H1 (cell line): Measurements from ENCODE around the gene CMTR1. TPM values are rescaled to one million over a fixed set of nuclear protein-coding genes. Genes with fewer than 3 reads are reported as not detected.

Source experiments
- CTCF ChIA-PET: fragments of 300-600 bp; sonication (Branson Sonifier 250); formaldehyde crosslinking; loops from one replicate; lab custom pipeline; 2021; ENCODE audit not compliant: partially characterized antibody; lab: Charles Lee
- POLR2A ChIA-PET: fragments of 300-600 bp; sonication (Branson Sonifier 250); formaldehyde crosslinking; loops from one replicate; lab custom pipeline; 2021; ENCODE audit warnings: inconsistent platforms; ENCODE audit not compliant: partially characterized antibody; lab: Charles Lee
- DNase-seq, 2 experiments: peaks; one replicate each; pipeline versions ENCODE4 v3.0.0 to v3.0.0-alpha.2; 2010 to 2022; ENCODE audit warnings: low spot score in 2 of 2, low read depth in 1 of 2, mixed read lengths in 1 of 2
- FAIRE-seq: peaks from 2 replicates; lab custom pipeline; 2011; peaks lifted over from hg19 to GRCh38; lab: Jason Lieb, UNC
- H2AFZ ChIP-seq: 2 replicates; pipeline ENCODE4 v1.8.1; 2012; ENCODE audit warnings: low read length, inconsistent platforms
- H2AK5ac ChIP-seq: 2 replicates; pipeline ENCODE4 v1.6.1; 2013; ENCODE audit warnings: low read depth, low read length
- H2BK120ac ChIP-seq: replicated peaks from 2 replicates; pipeline ENCODE3; 2013; ENCODE audit warnings: low read depth, low read length, inconsistent platforms
- H2BK12ac ChIP-seq: 2 replicates; pipeline ENCODE4 v1.6.1; 2013; ENCODE audit warnings: low read depth, low read length
- H2BK15ac ChIP-seq: 2 replicates; pipeline ENCODE4 v1.6.1; 2013; ENCODE audit warnings: low read length
- H2BK20ac ChIP-seq: 2 replicates; pipeline ENCODE4 v1.6.1; 2013; ENCODE audit warnings: low read length
- H2BK5ac ChIP-seq: 2 replicates; pipeline ENCODE4 v1.6.1; 2013; ENCODE audit warnings: low read depth, low read length
- H3K14ac ChIP-seq: 2 replicates; pipeline ENCODE4 v1.6.1; 2013; ENCODE audit warnings: inconsistent platforms; ENCODE audit not compliant: insufficient read length
- H3K18ac ChIP-seq: 2 replicates; pipeline ENCODE4 v1.6.1; 2013; ENCODE audit warnings: low read length; ENCODE audit errors: extremely low read depth
- H3K23ac ChIP-seq: 2 replicates; pipeline ENCODE4 v1.6.1; 2013; ENCODE audit warnings: inconsistent platforms; ENCODE audit not compliant: insufficient read length
- H3K23me2 ChIP-seq: 2 replicates; pipeline ENCODE4 v1.6.1; 2013; ENCODE audit warnings: low read depth, low read length
- H3K27ac ChIP-seq: 2 replicates; pipeline ENCODE4 v1.6.1; 2011; ENCODE audit warnings: low read depth, low read length, inconsistent platforms
- H3K27me3 ChIP-seq, 4 experiments: replicated peaks in 1 of 4; 1 replicate in 1 of 4; 2 replicates in 3 of 4; pipeline versions ENCODE4 v1.6.1 to v1.8.1; 2011 to 2013; ENCODE audit warnings: low read length in 3 of 4, mild to moderate bottlenecking in 3 of 4, inconsistent platforms in 2 of 4, mixed read lengths in 2 of 4, moderate library complexity in 1 of 4; ENCODE audit not compliant: control insufficient read depth in 3 of 4, insufficient read depth in 3 of 4; ENCODE audit errors: extremely low read depth in 1 of 4
- H3K36me3 ChIP-seq, 4 experiments: 2 replicates each; pipeline versions ENCODE4 v1.6.1 to v1.8.1; 2011 to 2013; ENCODE audit warnings: mild to moderate bottlenecking in 4 of 4, low read length in 3 of 4, moderate library complexity in 2 of 4, control low read depth in 1 of 4, inconsistent platforms in 1 of 4; ENCODE audit not compliant: insufficient read depth in 4 of 4, control insufficient read depth in 2 of 4
- H3K4ac ChIP-seq: replicated peaks from 2 replicates; pipeline ENCODE3; 2013; ENCODE audit warnings: low read length, low read depth, mixed read lengths, inconsistent platforms; ENCODE audit not compliant: insufficient read length
- H3K4me1 ChIP-seq, 4 experiments: replicated peaks in 1 of 4; 1 replicate in 1 of 4; 2 replicates in 3 of 4; pipeline versions ENCODE4 v1.6.1 to v1.8.1; 2011 to 2013; ENCODE audit warnings: low read length in 3 of 4, inconsistent platforms in 2 of 4, mixed read lengths in 1 of 4; ENCODE audit not compliant: insufficient read depth in 4 of 4, control insufficient read depth in 3 of 4
- H3K4me2 ChIP-seq, 2 experiments: 2 replicates each; pipeline versions ENCODE4 v1.6.1 to v1.8.1; 2011 to 2013; ENCODE audit warnings: low read depth in 2 of 2, low read length in 2 of 2, control low read depth in 1 of 2, inconsistent platforms in 1 of 2, mild to moderate bottlenecking in 1 of 2; ENCODE audit not compliant: insufficient read depth in 1 of 2
- H3K4me3 ChIP-seq, 4 experiments: fragments of 200-600, 300-600 bp in 1 of 4; sonication (generic), shearing (Covaris generic), sonication (Bioruptor Twin) in 1 of 4; 2 replicates each; pipeline versions ENCODE4 v1.5.1 to v1.8.1; 2011 to 2016; ENCODE audit warnings: low read length in 4 of 4, low read depth in 3 of 4, control low read depth in 2 of 4, inconsistent platforms in 2 of 4, mild to moderate bottlenecking in 2 of 4, mixed read lengths in 1 of 4, moderate library complexity in 1 of 4; ENCODE audit not compliant: insufficient read depth in 2 of 4; ENCODE audit errors: extremely low read depth in 1 of 4
- H3K56ac ChIP-seq: replicated peaks from 2 replicates; pipeline ENCODE3; 2013; ENCODE audit warnings: low read depth, mild to moderate bottlenecking, mixed read lengths, low read length, inconsistent platforms; ENCODE audit not compliant: insufficient read length
- H3K79me1 ChIP-seq: 2 replicates; pipeline ENCODE4 v1.6.1; 2013; ENCODE audit warnings: low read depth, low read length, control low read depth
- H3K79me2 ChIP-seq, 2 experiments: 2 replicates each; pipeline versions ENCODE4 v1.6.1 to v1.8.1; 2012 to 2013; ENCODE audit warnings: low read length in 2 of 2, mild to moderate bottlenecking in 2 of 2, inconsistent platforms in 1 of 2; ENCODE audit not compliant: insufficient read depth in 2 of 2, control insufficient read depth in 1 of 2
- H3K9ac ChIP-seq, 4 experiments: replicated peaks in 1 of 4; 1 replicate in 1 of 4; 2 replicates in 3 of 4; pipeline versions ENCODE4 v1.6.1 to v1.8.1; 2011 to 2013; ENCODE audit warnings: low read depth in 3 of 4, low read length in 3 of 4, control low read depth in 2 of 4, mild to moderate bottlenecking in 2 of 4, moderate library complexity in 2 of 4, inconsistent platforms in 1 of 4; ENCODE audit errors: extremely low read depth in 1 of 4
- H3K9me3 ChIP-seq, 2 experiments: 2 replicates each; pipeline versions ENCODE4 v1.6.1 to v1.8.1; 2012 to 2013; ENCODE audit warnings: mild to moderate bottlenecking in 2 of 2, moderate library complexity in 2 of 2, control low read depth in 1 of 2, inconsistent platforms in 1 of 2, low read depth in 1 of 2, low read length in 1 of 2, mixed read lengths in 1 of 2; ENCODE audit not compliant: insufficient read depth in 2 of 2
- H4K20me1 ChIP-seq, 2 experiments: replicated peaks in 1 of 2; 2 replicates each; pipeline versions ENCODE3 to v1.8.1; 2011 to 2013; ENCODE audit warnings: inconsistent platforms in 2 of 2, low read length in 2 of 2, mild to moderate bottlenecking in 1 of 2; ENCODE audit not compliant: insufficient read depth in 2 of 2, control insufficient read depth in 1 of 2
- H4K5ac ChIP-seq: 2 replicates; pipeline ENCODE4 v1.6.1; 2013; ENCODE audit warnings: low read length, low read depth, mixed read lengths, inconsistent platforms; ENCODE audit not compliant: insufficient read length
- H4K8ac ChIP-seq: 2 replicates; pipeline ENCODE4 v1.8.0; 2013; ENCODE audit warnings: mild to moderate bottlenecking, moderate library complexity, low read length, inconsistent platforms; ENCODE audit not compliant: insufficient read depth; ENCODE audit errors: extremely low read depth
- H4K91ac ChIP-seq: replicated peaks from 2 replicates; pipeline ENCODE3; 2013; ENCODE audit warnings: low read length, mixed read lengths, inconsistent platforms; ENCODE audit not compliant: insufficient read length
- CTBP2 ChIP-seq: IDR thresholded peaks from 2 replicates; pipeline ENCODE4 v1.7.0; 2011; ENCODE audit warnings: borderline replicate concordance, mild to moderate bottlenecking, moderate library complexity, mixed read lengths, low read length; ENCODE audit not compliant: insufficient read depth, insufficient read length
- KDM1A ChIP-seq: fragments of 200-600, 300-600 bp; sonication (generic); IDR thresholded peaks from 2 replicates; pipeline ENCODE4 v1.7.1; 2016; ENCODE audit warnings: mild to moderate bottlenecking, low read length, borderline replicate concordance
- SRF ChIP-seq: IDR thresholded peaks from 2 replicates; pipeline ENCODE4 v1.6.1; 2011; ENCODE audit warnings: mild to moderate bottlenecking, low read depth, low read length, moderate library complexity
- WGBS, 2 experiments: shearing (Covaris generic) in 1 of 2; methylation state at CpG; one replicate each; pipeline versions ENCODE4 v1.1.6 to v1.1.7; 2013 to 2015; ENCODE audit warnings: low lambda C conversion rate in 2 of 2, mixed read lengths in 2 of 2, inconsistent platforms in 1 of 2, low coverage in 1 of 2, missing lambda C conversion rate in 1 of 2; ENCODE audit not compliant: insufficient replicate concordance in 2 of 2, insufficient coverage in 1 of 2, insufficient read length in 1 of 2; ENCODE audit errors: extremely low coverage in 1 of 2, missing lambda C conversion rate in 1 of 2; 5-methylcytosine and 5-hydroxymethylcytosine counted together
- polyA plus RNA-seq, 7 experiments: library from polyadenylated mRNA; depleted of rRNA in 3 of 7; stranded (reverse) in 5 of 7; unstranded in 2 of 7; fragments of >200 nt in 5 of 7; fragments of 200-250 nt in 2 of 7; gene quantifications; 1 replicate in 5 of 7; 2 replicates in 1 of 7; 4 replicates in 1 of 7; pipeline versions ENCODE4 v1.2.1 to v1.2.3, GENCODE V29; 2011 to 2013; ENCODE audit warnings: missing spikeins in 2 of 7, mixed read lengths in 2 of 7
- total RNA-seq: library from RNA; stranded (reverse); fragmentation: NEBNext Ultra II Directional; extraction: Animal tissue kit (Norgen Biotek cat#: 25700); gene quantifications from 2 replicates; pipeline ENCODE4 v1.2.1, GENCODE V29; 2021

Gene CMTR1
- total and polyA plus RNA-seq, 2 of the 8 experiments (the other 6 are each of a cell fraction or from before 2014, with no cell fraction given): 15.2 to 33.1 TPM

GRCh38 chr6:37491171-37491829 is 58.3 kb downstream of the CMTR1 start:
- no peak overlapping the region for H4K8ac ChIP-seq

More at GRCh38 chr6:37491171-37491829, 58.3 kb downstream of the CMTR1 start:
- no peak overlapping the region for H3K14ac ChIP-seq
- peaks cover 0 to 3% of the 10 kb centered on the region in 2 experiments for H4K20me1 ChIP-seq
- H3K4me3 ChIP-seq: no peak overlapping the region
- no peak overlapping the region for H2AFZ ChIP-seq
- no peaks in the 10 kb centered on the region for H3K23me2 ChIP-seq
- H2BK20ac ChIP-seq: no peak overlapping the region
- H3K18ac ChIP-seq: no peak overlapping the region
- ChIA-PET POLR2A (interaction anchor here (0.8 to 3.2 kb wide), 5 partner anchors 11 to 66 kb away, joined by 3 to 16 read pairs (median 3); no protein-coding TSS in a partner anchor), CTCF (interaction anchor here (0.6 to 4.6 kb wide), 18 partner anchors 8 to 520 kb away, joined by 3 to 25 read pairs (median 4); no protein-coding TSS in a partner anchor)
- H2BK15ac ChIP-seq: no peak overlapping the region
- H3K27me3 ChIP-seq: peaks cover 0 to 2% (median 0%) of the 10 kb centered on the region in 4 experiments; a peak in 1 of 7 replicates
- no peak overlapping the region for H3K9ac ChIP-seq
- no peak overlapping the region for H3K23ac ChIP-seq
- no peak for DNase-seq
- WGBS, 2 experiments: 90% methylated on average over 12 of the region's 12 CpGs; no CpG with 5 or more reads in 1 of the 2 experiments
- H3K27ac ChIP-seq: no peak overlapping the region
- H3K79me2 ChIP-seq: no peaks in the 10 kb centered on the region
- H3K36me3 ChIP-seq: no peaks in the 10 kb centered on the region
- H4K5ac ChIP-seq: no peak overlapping the region
- no peak overlapping the region for H2BK120ac ChIP-seq
- TF ChIP-seq SRF (no peak), KDM1A (no peak), CTBP2 (no peak)
- H2BK12ac ChIP-seq: no peak overlapping the region
- no peak overlapping the region for H2BK5ac ChIP-seq
- no peak overlapping the region for H3K4ac ChIP-seq
- H3K79me1 ChIP-seq: no peaks in the 10 kb centered on the region
- H2AK5ac ChIP-seq: no peak overlapping the region
- H3K56ac ChIP-seq: no peak overlapping the region
- H3K4me2 ChIP-seq: no peak overlapping the region
- H3K9me3 ChIP-seq: no peaks in the 10 kb centered on the region
- no peak for FAIRE-seq
- no peak overlapping the region for H4K91ac ChIP-seq
- H3K4me1 ChIP-seq: peaks cover 12 to 28% (median 18%) of the 10 kb centered on the region in 4 experiments
